ENCODE measurements around the gene ZNF331. TPM values are rescaled to one million over a fixed set of nuclear protein-coding genes. Genes with fewer than 3 reads are reported as not detected.
A peak's percentile ranks its signal among the peaks of the same experiment; 100 is the strongest.

The ZNF331 gene
- total RNA-seq, 5 donors from 2014 or later (not counting 1 experiment from before 2014, with no cell fraction given): 35.9 to 455 (median 48.5) TPM

DNA sequence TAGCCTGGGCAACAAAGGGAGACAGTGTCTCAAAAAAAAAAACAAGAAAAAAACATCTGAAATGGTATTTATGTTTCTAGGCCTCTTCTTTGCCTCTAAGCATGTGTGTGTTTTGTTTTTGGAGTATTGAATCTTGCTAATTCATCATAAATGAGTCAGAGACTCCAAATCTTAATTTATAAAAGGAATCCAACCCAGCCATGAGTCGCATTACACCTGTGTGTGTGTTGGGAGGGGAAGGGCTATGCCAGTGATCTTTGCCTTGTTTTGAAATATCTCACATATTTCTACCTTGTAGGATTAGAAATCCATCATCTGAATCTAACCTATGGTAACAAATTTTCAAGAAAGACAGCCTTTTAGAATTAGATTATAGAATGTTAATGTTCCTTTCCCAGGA lies 4.0 kb downstream of the ZNF331 start:
- WGBS (ENCODE audit: insufficient coverage): no CpG with 5 or more reads among the region's 1 CpG
- H3K9me3 Mint-ChIP-seq: peaks cover 0 to 7% (median 0%) of the 10 kb centered on the region in 3 donors
- H3K27ac Mint-ChIP-seq: no peak overlapping the region
- H3K27ac ChIP-seq (ENCODE audit: low read length): no peak overlapping the region
- H3K4me3 ChIP-seq (ENCODE audit: control insufficient read depth in 1 of 2, extremely low read depth in 1 of 2, low read length in 1 of 2): no peak overlapping the region
- peaks cover 64% of the 10 kb centered on the region for H3K36me3 Mint-ChIP-seq
- ATAC-seq (replicated peaks in 1 of 4): no peak
- peaks cover 0 to 18% of the 10 kb centered on the region in 2 experiments for H3K4me1 ChIP-seq (ENCODE audit: control insufficient read depth in 1 of 2, extremely low read depth in 1 of 2, insufficient read depth in 2 of 2, low read length in 2 of 2)
- ChIA-PET CTCF (no interaction called here), POLR2A (no interaction called here)
- no peaks in the 10 kb centered on the region for H3K27me3 ChIP-seq (replicated peaks in 1 of 2; ENCODE audit: control insufficient read depth in 2 of 2, extremely low read depth in 1 of 2, insufficient read depth in 2 of 2, low read length in 1 of 2)
- peak overlapping the region in 1 of 3 donors; percentile 43 for H3K4me3 Mint-ChIP-seq
- H3K27me3 Mint-ChIP-seq: no peaks in the 10 kb centered on the region
- peaks cover 0 to 15% of the 10 kb centered on the region in 2 donors for H3K36me3 ChIP-seq (ENCODE audit: control insufficient read depth in 2 of 2, extremely low read depth in 1 of 2, insufficient read depth in 1 of 2, low read length in 1 of 2)
- H3K9me3 ChIP-seq: no peaks in the 10 kb centered on the region
- DNase-seq: no peak
- peaks cover 45 to 58% (median 47%) of the 10 kb centered on the region in 3 donors for H3K4me1 Mint-ChIP-seq

DNA sequence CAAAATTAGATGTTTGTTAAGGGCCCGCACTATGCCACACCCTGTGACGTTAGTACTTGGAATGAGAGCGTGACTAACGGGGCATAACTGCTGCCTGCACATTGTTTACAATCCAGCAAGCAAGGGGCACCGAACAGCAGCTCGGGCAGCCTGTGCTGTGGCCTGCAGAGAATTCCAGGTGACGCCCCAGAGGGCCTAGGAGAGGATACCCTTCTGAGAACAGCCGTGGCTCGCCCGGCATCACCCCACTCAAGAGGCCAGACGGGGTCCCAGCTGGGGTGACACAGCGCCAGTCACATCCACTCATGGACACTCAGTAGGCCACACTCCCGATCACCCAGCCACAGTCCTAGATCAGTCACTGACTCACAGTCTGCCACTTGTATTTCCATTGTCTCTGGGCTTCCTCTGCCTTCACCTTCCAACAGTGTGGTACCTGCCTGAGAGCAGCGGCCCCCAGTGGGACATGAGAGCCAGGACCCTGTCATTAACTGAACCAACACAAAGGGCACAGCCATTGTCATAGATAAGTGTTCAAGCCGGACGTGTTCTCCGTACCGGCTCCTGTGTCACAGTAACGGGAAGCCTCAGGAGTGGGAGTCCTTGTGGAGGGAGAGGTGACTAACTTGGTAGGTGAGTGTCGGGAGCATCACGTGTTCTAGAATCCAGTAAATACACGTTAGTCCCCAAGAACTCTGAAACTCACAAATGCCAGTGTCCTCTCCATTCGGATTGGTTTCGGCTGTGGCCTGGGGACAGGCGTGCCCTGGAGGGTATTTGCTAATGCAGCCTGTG lies 7.5 kb downstream of the ZNF331 start:
- Mint-ChIP-seq H3K27me3 (no peaks in the 10 kb centered on the region), H3K4me1 (peaks cover 50 to 56% (median 54%) of the 10 kb centered on the region in 3 donors), H3K36me3 (peaks cover 67% of the 10 kb centered on the region), H3K9me3 (peaks cover 0 to 18% (median 12%) of the 10 kb centered on the region in 3 donors), H3K27ac (no peak overlapping the region), H3K4me3 (no peak overlapping the region)
- ATAC-seq (replicated peaks in 1 of 4) (peak in 1 of 4 experiments; percentile 17), DNase-seq (no peak)
- Histone ChIP-seq H3K27me3 (replicated peaks in 1 of 2; ENCODE audit: control insufficient read depth in 2 of 2, extremely low read depth in 1 of 2, insufficient read depth in 2 of 2, low read length in 1 of 2) (no peaks in the 10 kb centered on the region), H3K9me3 (no peaks in the 10 kb centered on the region), H3K4me1 (ENCODE audit: control insufficient read depth in 1 of 2, extremely low read depth in 1 of 2, insufficient read depth in 2 of 2, low read length in 2 of 2) (no peaks in the 10 kb centered on the region), H3K36me3 (ENCODE audit: control insufficient read depth in 2 of 2, extremely low read depth in 1 of 2, insufficient read depth in 1 of 2, low read length in 1 of 2) (peaks cover 0 to 5% of the 10 kb centered on the region in 2 donors), H3K27ac (ENCODE audit: low read length) (no peak overlapping the region), H3K4me3 (ENCODE audit: control insufficient read depth in 1 of 2, extremely low read depth in 1 of 2, low read length in 1 of 2) (no peak overlapping the region)
- WGBS (ENCODE audit: insufficient coverage): 92% methylated on average over 20 of the region's 25 CpGs
- ChIA-PET CTCF (no interaction called here), POLR2A (no interaction called here)

DNA sequence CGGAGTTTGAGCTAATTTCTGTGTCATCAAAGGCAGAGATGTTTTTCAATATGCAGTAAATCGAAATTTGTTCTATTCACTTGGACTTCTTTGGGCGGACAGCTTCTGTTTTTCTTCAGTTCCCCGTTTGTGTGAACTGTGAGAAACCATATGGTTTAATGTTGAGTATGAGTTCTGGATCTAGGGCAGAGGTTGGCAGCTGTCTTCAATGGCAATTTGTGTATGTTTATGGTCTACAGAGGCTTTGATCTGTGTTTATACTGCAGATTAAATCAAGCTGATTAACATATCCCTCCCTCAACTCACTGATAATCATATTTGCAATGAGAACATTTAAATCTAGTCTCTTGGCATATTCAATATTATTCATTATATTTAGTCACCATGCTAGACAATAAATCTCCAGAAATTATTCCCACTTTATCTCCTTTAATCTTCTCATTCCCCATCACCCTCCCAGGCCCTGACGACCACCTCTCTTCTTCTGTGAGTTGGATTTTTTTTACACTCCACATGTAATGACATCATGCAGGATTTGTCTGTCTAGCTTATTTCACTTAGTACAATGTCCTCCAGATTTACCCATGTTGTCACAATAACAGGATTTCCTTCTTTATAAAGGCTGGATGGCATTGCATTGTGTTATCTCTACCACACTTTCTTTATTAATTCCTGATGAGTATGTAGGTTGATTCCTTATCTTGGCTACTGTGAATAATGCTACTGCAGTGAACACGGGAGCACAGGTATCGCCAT lies 9.0 kb downstream of the ZNF331 start:
- Histone ChIP-seq H3K36me3 (ENCODE audit: control insufficient read depth in 2 of 2, extremely low read depth in 1 of 2, insufficient read depth in 1 of 2, low read length in 1 of 2) (peaks cover 0 to 5% of the 10 kb centered on the region in 2 donors), H3K9me3 (no peaks in the 10 kb centered on the region), H3K4me1 (ENCODE audit: control insufficient read depth in 1 of 2, extremely low read depth in 1 of 2, insufficient read depth in 2 of 2, low read length in 2 of 2) (no peaks in the 10 kb centered on the region), H3K27ac (ENCODE audit: low read length) (no peak overlapping the region), H3K27me3 (replicated peaks in 1 of 2; ENCODE audit: control insufficient read depth in 2 of 2, extremely low read depth in 1 of 2, insufficient read depth in 2 of 2, low read length in 1 of 2) (no peaks in the 10 kb centered on the region), H3K4me3 (ENCODE audit: control insufficient read depth in 1 of 2, extremely low read depth in 1 of 2, low read length in 1 of 2) (no peak overlapping the region)
- ChIA-PET CTCF (no interaction called here), POLR2A (no interaction called here)
- no peak for DNase-seq
- Mint-ChIP-seq H3K4me3 (peak overlapping the region in 1 of 3 donors; percentile 10), H3K27ac (no peak overlapping the region), H3K4me1 (peaks cover 44 to 52% (median 46%) of the 10 kb centered on the region in 3 donors), H3K27me3 (no peaks in the 10 kb centered on the region), H3K9me3 (peaks cover 0 to 19% (median 12%) of the 10 kb centered on the region in 3 donors), H3K36me3 (peaks cover 60% of the 10 kb centered on the region)
- ATAC-seq (replicated peaks in 1 of 4): peak in 1 of 4 experiments; percentile 8
- WGBS (ENCODE audit: insufficient coverage): 75% methylated on average over 4 of the region's 7 CpGs

DNA sequence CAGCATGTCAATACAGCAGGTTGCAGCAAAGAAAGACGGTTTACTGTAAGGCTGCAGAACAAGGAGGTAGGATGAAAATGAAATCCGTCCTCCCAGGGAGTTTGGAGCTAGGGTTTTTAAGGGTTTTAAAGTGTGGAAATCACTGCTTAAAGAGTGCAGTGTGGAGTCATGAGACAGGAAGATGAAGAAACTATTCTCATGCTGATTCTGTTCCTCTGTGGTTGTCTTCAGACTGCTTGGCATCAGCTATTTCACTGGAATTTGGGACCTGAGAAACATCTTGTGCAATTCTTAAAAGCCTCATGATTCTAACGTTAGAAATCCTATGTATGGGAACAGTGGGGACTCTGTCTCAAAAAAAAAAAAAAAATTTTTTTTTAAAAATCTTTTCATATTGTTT lies 11.4 kb downstream of the ZNF331 start:
- H3K27ac ChIP-seq (ENCODE audit: low read length): no peak overlapping the region
- Mint-ChIP-seq H3K27ac (no peak overlapping the region), H3K36me3 (peaks cover 56% of the 10 kb centered on the region), H3K27me3 (no peaks in the 10 kb centered on the region), H3K4me3 (peak overlapping the region in 1 of 3 donors; percentile 13), H3K9me3 (peaks cover 0 to 16% (median 12%) of the 10 kb centered on the region in 3 donors), H3K4me1 (peaks cover 48 to 52% (median 50%) of the 10 kb centered on the region in 3 donors)
- H3K4me3 ChIP-seq (ENCODE audit: control insufficient read depth in 1 of 2, extremely low read depth in 1 of 2, low read length in 1 of 2): no peak overlapping the region
- no peaks in the 10 kb centered on the region for H3K27me3 ChIP-seq (replicated peaks in 1 of 2; ENCODE audit: control insufficient read depth in 2 of 2, extremely low read depth in 1 of 2, insufficient read depth in 2 of 2, low read length in 1 of 2)
- WGBS (ENCODE audit: insufficient coverage): 95% methylated on average over 2 of the region's 3 CpGs
- H3K9me3 ChIP-seq: no peaks in the 10 kb centered on the region
- DNase-seq (no peak), ATAC-seq (replicated peaks in 1 of 4) (no peak)
- peaks cover 0 to 5% of the 10 kb centered on the region in 2 donors for H3K36me3 ChIP-seq (ENCODE audit: control insufficient read depth in 2 of 2, extremely low read depth in 1 of 2, insufficient read depth in 1 of 2, low read length in 1 of 2)
- POLR2A ChIA-PET: interaction anchor here in 1 of 2 donors (0.6 kb wide), 1 partner anchor 352 kb away, joined by 3 read pairs; no protein-coding TSS in a partner anchor
- CTCF ChIA-PET: no interaction called here
- peaks cover 0 to 8% of the 10 kb centered on the region in 2 experiments for H3K4me1 ChIP-seq (ENCODE audit: control insufficient read depth in 1 of 2, extremely low read depth in 1 of 2, insufficient read depth in 2 of 2, low read length in 2 of 2)

DNA sequence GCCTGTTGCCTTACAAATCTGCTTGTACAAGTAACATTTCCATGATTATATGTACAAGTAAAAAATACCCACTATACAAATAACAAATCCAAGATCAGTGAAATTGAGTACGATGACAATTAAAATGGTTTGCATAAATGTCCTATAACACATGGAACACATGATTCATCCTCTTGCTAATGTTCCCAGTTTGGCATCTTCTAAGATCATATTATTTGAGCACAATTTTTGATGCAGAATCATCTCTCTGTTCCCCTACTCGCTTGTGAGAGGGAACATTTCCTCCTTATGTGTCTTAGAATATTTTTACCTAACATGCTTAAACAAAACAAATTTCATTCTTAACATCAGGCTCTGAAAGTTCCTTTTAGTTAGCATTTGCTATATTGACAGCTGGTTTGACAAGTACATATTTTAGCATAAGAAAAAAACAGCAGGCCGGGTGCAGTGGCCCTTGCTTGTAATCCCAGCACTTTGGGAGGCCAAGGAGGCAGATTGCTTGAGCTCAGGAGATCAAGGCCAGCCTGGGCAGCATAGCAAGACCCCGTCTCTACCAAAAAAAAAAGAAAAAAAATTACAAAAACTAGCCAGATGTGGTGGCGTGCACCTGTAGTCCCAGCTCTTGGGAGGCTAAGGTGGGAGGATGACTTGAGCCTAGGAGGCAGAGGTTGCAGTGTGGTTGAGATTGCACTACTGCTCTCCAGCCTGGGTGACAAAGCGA lies 14.2 kb downstream of the ZNF331 start:
- ChIA-PET POLR2A (interaction anchor here in 1 of 2 donors (0.6 to 1.4 kb wide), 2 partner anchors 8 to 14 kb away, joined by 3 read pairs; no protein-coding TSS in a partner anchor), CTCF (no interaction called here)
- Mint-ChIP-seq H3K27me3 (no peaks in the 10 kb centered on the region), H3K36me3 (peaks cover 46% of the 10 kb centered on the region), H3K9me3 (peaks cover 0 to 12% (median 11%) of the 10 kb centered on the region in 3 donors), H3K4me1 (peaks cover 40 to 53% (median 42%) of the 10 kb centered on the region in 3 donors), H3K27ac (no peak overlapping the region), H3K4me3 (no peak overlapping the region)
- Histone ChIP-seq H3K27ac (ENCODE audit: low read length) (peak overlapping the region; percentile 41), H3K4me1 (ENCODE audit: control insufficient read depth in 1 of 2, extremely low read depth in 1 of 2, insufficient read depth in 2 of 2, low read length in 2 of 2) (peaks cover 0 to 19% of the 10 kb centered on the region in 2 experiments), H3K9me3 (no peaks in the 10 kb centered on the region), H3K36me3 (ENCODE audit: control insufficient read depth in 2 of 2, extremely low read depth in 1 of 2, insufficient read depth in 1 of 2, low read length in 1 of 2) (no peaks in the 10 kb centered on the region), H3K4me3 (ENCODE audit: control insufficient read depth in 1 of 2, extremely low read depth in 1 of 2, low read length in 1 of 2) (no peak overlapping the region), H3K27me3 (replicated peaks in 1 of 2; ENCODE audit: control insufficient read depth in 2 of 2, extremely low read depth in 1 of 2, insufficient read depth in 2 of 2, low read length in 1 of 2) (no peaks in the 10 kb centered on the region)
- WGBS (ENCODE audit: insufficient coverage): no CpG with 5 or more reads among the region's 6 CpGs
- no peak for ATAC-seq (replicated peaks in 1 of 4)
- DNase-seq: no peak

DNA sequence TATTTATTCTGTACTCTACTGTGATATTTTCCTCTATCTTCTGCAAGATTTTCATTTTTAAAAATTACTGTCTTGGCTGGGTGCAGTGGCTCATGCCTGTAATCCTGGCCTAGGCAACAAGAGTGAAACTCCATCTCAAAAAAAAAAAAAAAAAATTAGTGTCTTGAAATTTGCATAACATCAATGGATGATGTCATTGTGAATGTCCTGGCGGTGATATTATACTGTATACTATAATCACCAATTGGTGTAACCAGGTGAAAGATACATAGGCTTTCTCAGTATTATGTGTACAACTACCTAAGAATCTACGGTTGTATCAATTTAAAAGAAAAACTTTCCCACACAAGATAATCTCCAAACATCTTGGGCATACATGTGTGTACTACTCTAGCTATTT lies 15.2 kb downstream of the ZNF331 start:
- CTCF ChIA-PET: no interaction called here
- Mint-ChIP-seq H3K4me1 (peaks cover 33 to 53% (median 39%) of the 10 kb centered on the region in 3 donors), H3K4me3 (peak overlapping the region; percentile 64 to 97 (median 92)), H3K36me3 (peaks cover 48% of the 10 kb centered on the region), H3K9me3 (peaks cover 0 to 8% (median 7%) of the 10 kb centered on the region in 3 donors), H3K27me3 (no peaks in the 10 kb centered on the region), H3K27ac (peak overlapping the region; percentile 22 to 65)
- no CpG with 5 or more reads among the region's 2 CpGs for WGBS (ENCODE audit: insufficient coverage)
- DNase-seq (peak in 1 of 35 experiments; percentile 45), ATAC-seq (replicated peaks in 1 of 4) (no peak)
- H3K4me1 ChIP-seq (ENCODE audit: control insufficient read depth in 1 of 2, extremely low read depth in 1 of 2, insufficient read depth in 2 of 2, low read length in 2 of 2): peaks cover 0 to 19% of the 10 kb centered on the region in 2 experiments
- POLR2A ChIA-PET: interaction anchor here in 1 of 2 donors (1.4 kb wide), 1 partner anchor 15 kb away, joined by 3 read pairs; no protein-coding TSS in a partner anchor
- H3K4me3 ChIP-seq (ENCODE audit: control insufficient read depth in 1 of 2, extremely low read depth in 1 of 2, low read length in 1 of 2): no peak overlapping the region
- peak overlapping the region; percentile 96 for H3K27ac ChIP-seq (ENCODE audit: low read length)
- H3K36me3 ChIP-seq (ENCODE audit: control insufficient read depth in 2 of 2, extremely low read depth in 1 of 2, insufficient read depth in 1 of 2, low read length in 1 of 2): peaks cover 0 to under 1% of the 10 kb centered on the region in 2 donors
- H3K9me3 ChIP-seq: no peaks in the 10 kb centered on the region
- no peaks in the 10 kb centered on the region for H3K27me3 ChIP-seq (replicated peaks in 1 of 2; ENCODE audit: control insufficient read depth in 2 of 2, extremely low read depth in 1 of 2, insufficient read depth in 2 of 2, low read length in 1 of 2)

All from T-cell (primary cell).